ENCODE measurements around the gene PIP4K2C.
A peak's percentile ranks its signal among the peaks of the same experiment; 100 is the strongest.
"Not testable (repeated sequence)": the region's sequence is repeated elsewhere in the genome, so short reads cannot be mapped to it uniquely, and the experiment has no call there.

The PIP4K2C gene

GRCh38 chr12:57632073-57632957 lies 41.3 kb downstream of the PIP4K2C start:
- H3K4me3 ChIP-seq (ENCODE audit: low read depth, low read length): peak overlapping the region; percentile 59
- no peak for TF ChIP-seq CTCF (IDR thresholded peaks at IDR 0.05; ENCODE audit: insufficient read depth, low read depth, low read length, missing control alignments)
- no peak for DNase-seq (ENCODE audit: low read depth)

- peak; percentile 89 for TF ChIP-seq CTCF (IDR thresholded peaks at IDR 0.05; ENCODE audit: insufficient read depth, low read depth, low read length, missing control alignments)
- peak within 1 kb of the TSS; percentile 59 for H3K4me3 ChIP-seq (ENCODE audit: low read depth, low read length)
- peak; percentile 69 for DNase-seq (ENCODE audit: low read depth)
Measured at GRCh38 chr12:57632958-57633840, 42.2 kb downstream of the PIP4K2C start, which contains the start of gene B4GALNT1. B4GALNT1 (minus strand) TSS chr12:57633201; CDS start chr12:57632132, 1,069 bp downstream.

GRCh38 chr12:57636731-57637130 lies 45.7 kb downstream of the PIP4K2C start:
- DNase-seq (ENCODE audit: low read depth); H3K4me3 ChIP-seq (ENCODE audit: low read depth, low read length): not testable (repeated sequence)

GRCh38 chr12:57637364-57637763 lies 46.4 kb downstream of the PIP4K2C start:
- no peak for DNase-seq (ENCODE audit: low read depth)
- no peak overlapping the region for H3K4me3 ChIP-seq (ENCODE audit: low read depth, low read length)
- no peak for TF ChIP-seq CTCF (IDR thresholded peaks at IDR 0.05; ENCODE audit: insufficient read depth, low read depth, low read length, missing control alignments)

- DNase-seq (ENCODE audit: low read depth): no peak
- TF ChIP-seq CTCF (IDR thresholded peaks at IDR 0.05; ENCODE audit: insufficient read depth, low read depth, low read length, missing control alignments): no peak
- H3K4me3 ChIP-seq (ENCODE audit: low read depth, low read length): no peak overlapping the region
Measured at GRCh38 chr12:57638096-57638495, 47.1 kb downstream of the PIP4K2C start.

GRCh38 chr12:57640175-57641042 lies 49.4 kb downstream of the PIP4K2C start:
- no peak overlapping the region for H3K4me3 ChIP-seq (ENCODE audit: low read depth, low read length)
- TF ChIP-seq CTCF (IDR thresholded peaks at IDR 0.05; ENCODE audit: insufficient read depth, low read depth, low read length, missing control alignments): no peak
- DNase-seq (ENCODE audit: low read depth): no peak
